ENCODE results near the gene AKR1B1.

Gene AKR1B1

GRCh38 chr7:134452991-134453473 lies 5.9 kb downstream of the AKR1B1 start:
- Histone ChIP-seq H3K27me3 (ENCODE audit: control insufficient read depth, insufficient read depth, low read length) (no peaks in the 10 kb centered on the region), H3K4me3 (ENCODE audit: low read length) (no peak overlapping the region), H3K9me3 (ENCODE audit: control insufficient read depth, low read depth, low read length) (no peaks in the 10 kb centered on the region), H3K36me3 (ENCODE audit: control insufficient read depth, low read depth, low read length) (peaks cover 36% of the 10 kb centered on the region), H3K4me1 (ENCODE audit: control insufficient read depth, low read depth, low read length) (peaks cover 4% of the 10 kb centered on the region), H3K9ac (ENCODE audit: low read length) (no peak overlapping the region), H3K27ac (ENCODE audit: low read length) (no peak overlapping the region)

DNA sequence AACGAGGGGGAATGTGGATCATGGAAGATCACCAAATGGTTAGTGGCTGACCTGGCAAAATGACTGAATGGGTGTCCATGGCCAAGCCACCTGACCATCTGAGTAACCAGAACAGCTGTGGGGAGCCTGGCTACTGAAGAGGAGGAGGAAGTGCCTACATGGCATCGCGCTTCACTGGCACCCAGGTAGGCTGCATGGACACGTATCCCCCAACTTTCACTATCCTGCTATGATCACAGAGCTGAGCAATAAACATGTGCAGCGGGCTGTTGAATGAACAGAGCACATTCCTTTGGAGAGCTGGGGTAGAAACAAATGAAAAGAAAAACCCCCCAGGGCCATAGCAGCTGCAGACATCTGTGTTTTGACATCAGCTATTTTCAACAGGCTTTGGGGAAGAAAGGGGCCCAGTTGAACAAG lies 6.5 kb downstream of the AKR1B1 start:
- Histone ChIP-seq H3K27me3 (ENCODE audit: control insufficient read depth, insufficient read depth, low read length) (no peaks in the 10 kb centered on the region), H3K4me1 (ENCODE audit: control insufficient read depth, low read depth, low read length) (peaks cover 1% of the 10 kb centered on the region), H3K4me3 (ENCODE audit: low read length) (no peak overlapping the region), H3K27ac (ENCODE audit: low read length) (no peak overlapping the region), H3K36me3 (ENCODE audit: control insufficient read depth, low read depth, low read length) (peaks cover 42% of the 10 kb centered on the region), H3K9me3 (ENCODE audit: control insufficient read depth, low read depth, low read length) (no peaks in the 10 kb centered on the region), H3K9ac (ENCODE audit: low read length) (no peak overlapping the region)

- H3K36me3 ChIP-seq (ENCODE audit: control insufficient read depth, low read depth, low read length): peaks cover 50% of the 10 kb centered on the region
- no peak overlapping the region for H3K9ac ChIP-seq (ENCODE audit: low read length)
- no peaks in the 10 kb centered on the region for H3K9me3 ChIP-seq (ENCODE audit: control insufficient read depth, low read depth, low read length)
- H3K27ac ChIP-seq (ENCODE audit: low read length): no peak overlapping the region
- no peak overlapping the region for H3K4me3 ChIP-seq (ENCODE audit: low read length)
- H3K27me3 ChIP-seq (ENCODE audit: control insufficient read depth, insufficient read depth, low read length): no peaks in the 10 kb centered on the region
- no peaks in the 10 kb centered on the region for H3K4me1 ChIP-seq (ENCODE audit: control insufficient read depth, low read depth, low read length)
Observed at GRCh38 chr7:134451656-134452055, 7.2 kb downstream of the AKR1B1 start.

GRCh38 chr7:134450294-134451000 lies 8.5 kb downstream of the AKR1B1 start:
- peaks cover 60% of the 10 kb centered on the region for H3K36me3 ChIP-seq (ENCODE audit: control insufficient read depth, low read depth, low read length)

GRCh38 chr7:134449680-134450079 lies 9.2 kb downstream of the AKR1B1 start:
- H3K27ac ChIP-seq (ENCODE audit: low read length): no peak overlapping the region
- H3K9ac ChIP-seq (ENCODE audit: low read length): no peak overlapping the region
- no peaks in the 10 kb centered on the region for H3K9me3 ChIP-seq (ENCODE audit: control insufficient read depth, low read depth, low read length)
- no peak overlapping the region for H3K4me3 ChIP-seq (ENCODE audit: low read length)
- H3K4me1 ChIP-seq (ENCODE audit: control insufficient read depth, low read depth, low read length): no peaks in the 10 kb centered on the region
- H3K27me3 ChIP-seq (ENCODE audit: control insufficient read depth, insufficient read depth, low read length): no peaks in the 10 kb centered on the region
- H3K36me3 ChIP-seq (ENCODE audit: control insufficient read depth, low read depth, low read length): peaks cover 68% of the 10 kb centered on the region

More at GRCh38 chr7:134450294-134451000, 8.5 kb downstream of the AKR1B1 start:
- Histone ChIP-seq H3K4me1 (ENCODE audit: control insufficient read depth, low read depth, low read length) (no peaks in the 10 kb centered on the region), H3K27ac (ENCODE audit: low read length) (no peak overlapping the region), H3K27me3 (ENCODE audit: control insufficient read depth, insufficient read depth, low read length) (no peaks in the 10 kb centered on the region), H3K9ac (ENCODE audit: low read length) (no peak overlapping the region), H3K4me3 (ENCODE audit: low read length) (no peak overlapping the region), H3K9me3 (ENCODE audit: control insufficient read depth, low read depth, low read length) (no peaks in the 10 kb centered on the region)

- no peaks in the 10 kb centered on the region for H3K27me3 ChIP-seq (ENCODE audit: control insufficient read depth, insufficient read depth, low read length)
- no peak overlapping the region for H3K27ac ChIP-seq (ENCODE audit: low read length)
- H3K36me3 ChIP-seq (ENCODE audit: control insufficient read depth, low read depth, low read length): peaks cover 79% of the 10 kb centered on the region
- no peaks in the 10 kb centered on the region for H3K9me3 ChIP-seq (ENCODE audit: control insufficient read depth, low read depth, low read length)
- no peaks in the 10 kb centered on the region for H3K4me1 ChIP-seq (ENCODE audit: control insufficient read depth, low read depth, low read length)
- H3K9ac ChIP-seq (ENCODE audit: low read length): no peak overlapping the region
- H3K4me3 ChIP-seq (ENCODE audit: low read length): no peak overlapping the region
Observed at GRCh38 chr7:134448356-134449229, 10.3 kb downstream of the AKR1B1 start.

DNA sequence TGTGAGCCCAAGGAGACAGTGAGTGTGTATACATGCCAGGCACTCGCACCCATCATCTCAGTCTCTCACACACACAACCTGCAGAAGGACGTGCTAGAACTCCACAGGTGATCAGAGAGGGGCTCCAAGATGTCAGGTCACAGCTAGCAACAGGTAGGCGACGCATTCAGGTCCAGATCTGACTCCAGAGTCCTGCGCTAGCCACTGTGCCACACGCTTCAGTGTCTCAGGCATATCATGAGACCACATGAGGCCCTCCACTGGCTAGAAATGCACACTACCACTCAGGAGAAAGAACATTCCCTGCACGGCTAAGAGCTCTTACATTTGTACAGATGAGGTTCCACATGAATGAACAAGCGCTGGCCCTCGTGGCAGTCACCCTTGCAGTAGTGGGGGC lies 11.5 kb downstream of the AKR1B1 start:
- peaks cover 91% of the 10 kb centered on the region for H3K36me3 ChIP-seq (ENCODE audit: control insufficient read depth, low read depth, low read length)

DNA sequence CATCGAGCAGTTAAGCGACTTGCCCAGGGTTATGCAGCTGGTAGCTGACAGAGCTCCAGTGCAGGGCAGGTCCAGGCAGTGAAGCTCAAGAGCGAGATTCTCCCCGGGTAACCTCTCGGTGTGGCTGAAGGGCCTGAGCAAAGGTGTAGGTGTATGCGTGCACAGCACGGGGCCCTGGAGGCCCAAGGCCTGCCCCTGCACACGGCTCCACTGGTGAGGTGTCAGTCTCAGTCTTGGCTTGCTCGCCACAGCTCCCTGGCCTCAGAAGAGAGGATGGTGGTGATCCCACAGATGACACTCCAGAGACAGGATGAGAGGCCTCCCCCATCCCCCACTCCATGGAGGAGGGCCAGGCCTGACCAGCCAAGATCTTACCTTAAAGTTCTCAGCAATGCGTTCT lies 12.0 kb downstream of the AKR1B1 start:
- Histone ChIP-seq H3K36me3 (ENCODE audit: control insufficient read depth, low read depth, low read length) (peaks cover 95% of the 10 kb centered on the region), H3K9me3 (ENCODE audit: control insufficient read depth, low read depth, low read length) (no peaks in the 10 kb centered on the region), H3K27ac (ENCODE audit: low read length) (no peak overlapping the region), H3K4me1 (ENCODE audit: control insufficient read depth, low read depth, low read length) (no peaks in the 10 kb centered on the region), H3K9ac (ENCODE audit: low read length) (no peak overlapping the region), H3K4me3 (ENCODE audit: low read length) (no peak overlapping the region), H3K27me3 (ENCODE audit: control insufficient read depth, insufficient read depth, low read length) (no peaks in the 10 kb centered on the region)

More for the DNA sequence above, 11.5 kb downstream of the AKR1B1 start:
- H3K4me3 ChIP-seq (ENCODE audit: low read length): no peak overlapping the region
- no peaks in the 10 kb centered on the region for H3K27me3 ChIP-seq (ENCODE audit: control insufficient read depth, insufficient read depth, low read length)
- H3K9ac ChIP-seq (ENCODE audit: low read length): no peak overlapping the region
- H3K9me3 ChIP-seq (ENCODE audit: control insufficient read depth, low read depth, low read length): no peaks in the 10 kb centered on the region
- no peak overlapping the region for H3K27ac ChIP-seq (ENCODE audit: low read length)
- H3K4me1 ChIP-seq (ENCODE audit: control insufficient read depth, low read depth, low read length): no peaks in the 10 kb centered on the region

GRCh38 chr7:134446446-134446845 lies 12.5 kb downstream of the AKR1B1 start:
- no peaks in the 10 kb centered on the region for H3K27me3 ChIP-seq (ENCODE audit: control insufficient read depth, insufficient read depth, low read length)
- H3K9me3 ChIP-seq (ENCODE audit: control insufficient read depth, low read depth, low read length): no peaks in the 10 kb centered on the region
- peaks cover 92% of the 10 kb centered on the region for H3K36me3 ChIP-seq (ENCODE audit: control insufficient read depth, low read depth, low read length)
- H3K9ac ChIP-seq (ENCODE audit: low read length): no peak overlapping the region
- no peak overlapping the region for H3K4me3 ChIP-seq (ENCODE audit: low read length)
- no peak overlapping the region for H3K27ac ChIP-seq (ENCODE audit: low read length)
- no peaks in the 10 kb centered on the region for H3K4me1 ChIP-seq (ENCODE audit: control insufficient read depth, low read depth, low read length)

DNA sequence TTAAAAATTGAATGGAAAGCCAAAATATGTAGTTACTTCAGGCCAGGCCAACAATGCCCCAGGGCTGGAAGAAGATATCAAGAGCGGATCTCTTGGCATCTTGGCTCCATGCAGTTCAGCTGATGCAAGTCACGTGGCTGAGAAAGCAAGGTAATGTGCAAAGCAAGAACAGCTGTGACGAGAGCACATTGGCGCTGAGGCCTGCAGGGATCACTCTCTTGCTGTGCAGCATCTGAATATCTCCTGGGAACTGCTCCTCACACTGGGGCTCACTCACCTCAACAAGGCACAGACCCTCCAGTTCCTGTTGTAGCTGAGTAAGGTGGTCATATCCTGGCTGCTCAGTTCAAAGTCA lies 14.0 kb downstream of the AKR1B1 start:
- Histone ChIP-seq H3K9me3 (ENCODE audit: control insufficient read depth, low read depth, low read length) (no peaks in the 10 kb centered on the region), H3K36me3 (ENCODE audit: control insufficient read depth, low read depth, low read length) (peaks cover 86% of the 10 kb centered on the region), H3K4me3 (ENCODE audit: low read length) (no peak overlapping the region), H3K4me1 (ENCODE audit: control insufficient read depth, low read depth, low read length) (no peaks in the 10 kb centered on the region), H3K27me3 (ENCODE audit: control insufficient read depth, insufficient read depth, low read length) (no peaks in the 10 kb centered on the region), H3K9ac (ENCODE audit: low read length) (no peak overlapping the region), H3K27ac (ENCODE audit: low read length) (no peak overlapping the region)

GRCh38 chr7:134444198-134444960 lies 14.5 kb downstream of the AKR1B1 start:
- H3K27ac ChIP-seq (ENCODE audit: low read length): no peak overlapping the region
- H3K36me3 ChIP-seq (ENCODE audit: control insufficient read depth, low read depth, low read length): peaks cover 81% of the 10 kb centered on the region

More at GRCh38 chr7:134444198-134444960, 14.5 kb downstream of the AKR1B1 start:
- no peaks in the 10 kb centered on the region for H3K9me3 ChIP-seq (ENCODE audit: control insufficient read depth, low read depth, low read length)
- no peak overlapping the region for H3K9ac ChIP-seq (ENCODE audit: low read length)
- no peaks in the 10 kb centered on the region for H3K27me3 ChIP-seq (ENCODE audit: control insufficient read depth, insufficient read depth, low read length)
- H3K4me1 ChIP-seq (ENCODE audit: control insufficient read depth, low read depth, low read length): no peaks in the 10 kb centered on the region
- H3K4me3 ChIP-seq (ENCODE audit: low read length): no peak overlapping the region
